ENCODE measurements around the gene TMCC1.

DNA sequence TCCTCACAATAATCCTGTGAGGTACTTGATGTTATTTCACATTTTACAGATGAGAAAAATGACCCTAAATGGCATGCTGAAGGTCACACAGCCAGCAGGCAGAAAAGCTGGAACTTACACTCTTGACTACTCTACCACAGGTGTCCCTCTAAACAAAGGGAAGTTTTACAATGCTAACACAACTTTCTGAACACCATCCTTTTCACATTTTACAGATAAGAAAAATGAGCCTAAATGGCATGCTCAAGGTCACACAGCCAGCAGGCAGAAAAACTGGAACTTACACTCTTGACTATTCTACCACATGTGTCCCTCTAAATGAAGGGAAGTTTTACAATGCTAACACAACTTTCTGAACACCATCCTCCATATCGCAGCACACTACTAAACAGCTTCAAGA is 35.6 kb downstream of the TMCC1 start:
- TF ChIP-seq, protein P1, sequence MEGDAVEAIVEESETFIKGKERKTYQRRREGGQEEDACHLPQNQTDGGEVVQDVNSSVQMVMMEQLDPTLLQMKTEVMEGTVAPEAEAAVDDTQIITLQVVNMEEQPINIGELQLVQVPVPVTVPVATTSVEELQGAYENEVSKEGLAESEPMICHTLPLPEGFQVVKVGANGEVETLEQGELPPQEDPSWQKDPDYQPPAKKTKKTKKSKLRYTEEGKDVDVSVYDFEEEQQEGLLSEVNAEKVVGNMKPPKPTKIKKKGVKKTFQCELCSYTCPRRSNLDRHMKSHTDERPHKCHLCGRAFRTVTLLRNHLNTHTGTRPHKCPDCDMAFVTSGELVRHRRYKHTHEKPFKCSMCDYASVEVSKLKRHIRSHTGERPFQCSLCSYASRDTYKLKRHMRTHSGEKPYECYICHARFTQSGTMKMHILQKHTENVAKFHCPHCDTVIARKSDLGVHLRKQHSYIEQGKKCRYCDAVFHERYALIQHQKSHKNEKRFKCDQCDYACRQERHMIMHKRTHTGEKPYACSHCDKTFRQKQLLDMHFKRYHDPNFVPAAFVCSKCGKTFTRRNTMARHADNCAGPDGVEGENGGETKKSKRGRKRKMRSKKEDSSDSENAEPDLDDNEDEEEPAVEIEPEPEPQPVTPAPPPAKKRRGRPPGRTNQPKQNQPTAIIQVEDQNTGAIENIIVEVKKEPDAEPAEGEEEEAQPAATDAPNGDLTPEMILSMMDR (conservative IDR thresholded peaks at IDR 0.05; ENCODE audit: low read length): no peak
- no peak for TF ChIP-seq EZH2phosphoT487 (IDR thresholded peaks at IDR 0.05; ENCODE audit: borderline replicate concordance)
